Endothelial cell of umbilical vein (primary cell): ENCODE results near the gene CFTR. TPM values are rescaled to one million over a fixed set of nuclear protein-coding genes. Genes with fewer than 3 reads are reported as not detected.
A peak's percentile ranks its signal among the peaks of the same experiment; 100 is the strongest.

ENCODE experiments used
- BruUV-seq: library from RNA; stranded (reverse); fragments of 400-500 nt; replicated peaks from 2 replicates; lab custom pipeline; 2021; lab: Mats Ljungman, UMichigan
- CTCF ChIA-PET: fragments of 300-600, 350-600 bp; sonication (Branson Sonifier 250); formaldehyde crosslinking; loops from one replicate; lab custom pipeline; 2021; ENCODE audit warnings: antibody characterized with exemption, inconsistent platforms; lab: Charles Lee
- POLR2A ChIA-PET: fragments of 300-600, 350-600 bp; sonication (Branson Sonifier 250); formaldehyde crosslinking; loops from one replicate; lab custom pipeline; 2021; ENCODE audit warnings: antibody characterized with exemption, inconsistent platforms; lab: Charles Lee
- DNase-seq: peaks from one replicate; pipeline ENCODE4 v3.0.0-alpha.2; 2011; ENCODE audit warnings: low read depth, low spot score
- FAIRE-seq: peaks from 2 replicates; lab custom pipeline; 2011; peaks lifted over from hg19 to GRCh38; lab: Jason Lieb, UNC
- H2AFZ ChIP-seq: 2 replicates; pipeline ENCODE4 v1.6.0; 2012; ENCODE audit warnings: low read depth, low read length, control low read depth, inconsistent platforms
- H3K27ac ChIP-seq: 2 replicates; pipeline ENCODE4 v1.5.1; 2011; ENCODE audit warnings: low read depth, mild to moderate bottlenecking, control low read depth, low read length, moderate library complexity; ENCODE audit not compliant: insufficient read depth
- H3K27me3 ChIP-seq, 2 experiments: 2 replicates each; pipeline versions ENCODE4 v1.6.0 to v1.6.1; 2011; ENCODE audit warnings: low read length in 2 of 2, mixed read lengths in 1 of 2; ENCODE audit not compliant: control insufficient read depth in 2 of 2, insufficient read depth in 2 of 2
- H3K36me3 ChIP-seq, 2 experiments: 2 replicates in 1 of 2; 3 replicates in 1 of 2; pipeline ENCODE4 v1.5.1; 2011; ENCODE audit warnings: low read length in 2 of 2, mild to moderate bottlenecking in 1 of 2, moderate library complexity in 1 of 2; ENCODE audit not compliant: control insufficient read depth in 2 of 2, insufficient read depth in 2 of 2; ENCODE audit errors: extremely low read depth in 1 of 2
- H3K4me1 ChIP-seq: 3 replicates; pipeline ENCODE4 v1.5.1; 2011; ENCODE audit warnings: mild to moderate bottlenecking, low read length; ENCODE audit not compliant: control insufficient read depth, insufficient read depth; ENCODE audit errors: extremely low read depth
- H3K4me2 ChIP-seq: 2 replicates; pipeline ENCODE4 v1.6.1; 2011; ENCODE audit warnings: low read length, control low read depth, mixed read lengths; ENCODE audit not compliant: insufficient read depth
- H3K4me3 ChIP-seq, 3 experiments: fragments of 200-600 bp in 1 of 3; sonication (generic), shearing (Covaris generic) in 1 of 3; replicated peaks in 1 of 3; 2 replicates each; pipeline ENCODE4 v1.5.1; 2011 to 2016; ENCODE audit warnings: control low read depth in 3 of 3, low read length in 3 of 3, mild to moderate bottlenecking in 2 of 3, inconsistent platforms in 1 of 3, low read depth in 1 of 3, moderate library complexity in 1 of 3; ENCODE audit not compliant: insufficient read depth in 1 of 3
- H3K79me2 ChIP-seq: 2 replicates; pipeline ENCODE4 v1.6.0; 2012; ENCODE audit warnings: low read length, inconsistent platforms; ENCODE audit not compliant: control insufficient read depth, insufficient read depth
- H3K9ac ChIP-seq: replicated peaks from 2 replicates; pipeline ENCODE3; 2011; ENCODE audit warnings: low read length, control low read depth; ENCODE audit not compliant: insufficient read depth; ENCODE audit errors: extremely low read depth
- H3K9me1 ChIP-seq: replicated peaks from 3 replicates; pipeline ENCODE4 v1.6.0; 2011; ENCODE audit warnings: mild to moderate bottlenecking, low read length; ENCODE audit not compliant: control insufficient read depth, insufficient read depth; ENCODE audit errors: extremely low read depth
- H3K9me3 ChIP-seq: replicated peaks from 2 replicates; pipeline ENCODE4 v1.5.1; 2012; ENCODE audit warnings: low read length, inconsistent platforms; ENCODE audit not compliant: control insufficient read depth, insufficient read depth
- H4K20me1 ChIP-seq: replicated peaks from 2 replicates; pipeline ENCODE3; 2011; ENCODE audit warnings: mild to moderate bottlenecking, low read length; ENCODE audit not compliant: control insufficient read depth, insufficient read depth; ENCODE audit errors: extremely low read depth
- EZH2 ChIP-seq: IDR thresholded peaks from 2 replicates; pipeline ENCODE4 v1.6.1; 2012; ENCODE audit warnings: borderline replicate concordance, low read depth, mild to moderate bottlenecking, moderate library complexity, low read length, inconsistent platforms; ENCODE audit not compliant: severe bottlenecking
- FOS ChIP-seq: IDR thresholded peaks from 2 replicates; pipeline ENCODE4 v1.6.1; 2011; ENCODE audit warnings: mild to moderate bottlenecking, low read length, moderate library complexity, borderline replicate concordance; ENCODE audit not compliant: insufficient read depth
- GATA2 ChIP-seq: IDR thresholded peaks from 2 replicates; pipeline ENCODE4 v1.7.0; 2011; ENCODE audit warnings: low read depth, mild to moderate bottlenecking, moderate library complexity, mixed read lengths, low read length; ENCODE audit not compliant: insufficient read length, insufficient read depth
- JUN ChIP-seq: IDR thresholded peaks from 2 replicates; pipeline ENCODE4 v1.6.1; 2011; ENCODE audit warnings: borderline replicate concordance, low read depth; ENCODE audit not compliant: insufficient read length, insufficient read depth
- MYC ChIP-seq: IDR thresholded peaks from one replicate; pipeline ENCODE4 v1.6.1; 2011; ENCODE audit warnings: mild to moderate bottlenecking, low read depth, low read length
- POLR2A ChIP-seq: IDR thresholded peaks from 2 replicates; pipeline ENCODE4 v1.6.1; 2012; ENCODE audit warnings: low read depth, mild to moderate bottlenecking, control low read depth, low read length
- POLR2AphosphoS5 ChIP-seq: IDR thresholded peaks from 2 replicates; pipeline ENCODE4 v1.6.1; 2012; ENCODE audit warnings: low read depth, mild to moderate bottlenecking, control low read depth, low read length, moderate library complexity; ENCODE audit not compliant: insufficient read depth
- dilution Hi-C: fragments of 300-500 bp; cut with MboI; formaldehyde crosslinking; loops from one replicate; pipeline ENCODE4 v1.15.0; 2019; ENCODE audit warnings: low sequenced_read_pairs; ENCODE audit not compliant: extremely low pct_ligation_motif_present
- intact Hi-C: fragments of 100-400 bp; cut with micrococcal nuclease; formaldehyde crosslinking; loops from one replicate; pipeline ENCODE4 v1.10.0; 2022
- polyA plus RNA-seq, 4 experiments: library from polyadenylated mRNA; depleted of rRNA in 3 of 4; stranded (reverse) in 3 of 4; unstranded in 1 of 4; fragments of >200 nt; gene quantifications; 2 replicates each; pipeline versions ENCODE4 v1.2.1 to v1.2.3, GENCODE V29; 2011 to 2012; ENCODE audit warnings: missing spikeins in 1 of 4
- total RNA-seq: library from RNA; stranded (reverse); gene quantifications from 2 replicates; pipeline ENCODE4 v1.2.3, GENCODE V29; 2021
- TF ChIP-seq, protein P1 (sequence below): IDR thresholded peaks from 2 replicates; pipeline ENCODE4 v1.6.1; 2011; ENCODE audit not compliant: insufficient read depth, insufficient read length
- TF ChIP-seq, protein P2 (sequence below), 2 donors: IDR thresholded peaks; 1 replicate in 1 of 2; 2 replicates in 1 of 2; pipeline ENCODE4 v1.5.1; 2011; ENCODE audit warnings: low read length in 2 of 2, mild to moderate bottlenecking in 2 of 2, moderate library complexity in 2 of 2, control low read depth in 1 of 2, inconsistent platforms in 1 of 2, low read depth in 1 of 2; ENCODE audit not compliant: insufficient read depth in 1 of 2; ENCODE audit errors: extremely low read depth in 1 of 2

The CFTR gene
- total and polyA plus RNA-seq, 2 donors (not counting 3 experiments of a cell fraction or from before 2014, with no cell fraction given), result 0.03 TPM; not detected in 1

DNA sequence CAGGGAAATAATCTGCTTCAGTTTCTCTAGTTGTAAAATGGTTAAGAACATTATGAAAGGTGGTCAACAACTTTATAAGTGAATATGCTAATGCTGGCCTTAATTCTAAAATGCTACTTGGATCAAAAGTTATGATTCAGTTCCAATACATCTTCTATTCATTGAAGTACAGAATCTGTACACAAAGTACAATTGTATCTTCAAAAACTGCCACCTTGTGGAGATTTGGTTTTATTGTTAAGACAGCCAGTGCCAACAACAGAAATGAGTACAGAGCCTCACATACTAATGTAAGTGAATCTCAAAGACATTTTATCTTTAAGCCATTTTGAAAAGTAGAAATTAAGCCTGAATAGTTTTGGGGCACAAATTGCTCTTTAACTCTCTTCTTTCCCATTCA lies 194.0 kb downstream of the CFTR start:
- no peaks in the 10 kb centered on the region for H4K20me1 ChIP-seq
- H3K4me2 ChIP-seq, result no peak overlapping the region
- H3K4me1 ChIP-seq, result no peaks in the 10 kb centered on the region
- no peaks in the 10 kb centered on the region for H3K79me2 ChIP-seq
- POLR2A ChIA-PET, result no interaction called here
- no peak overlapping the region for H2AFZ ChIP-seq
- no TSS peak for BruUV-seq
- TF ChIP-seq, protein P1, sequence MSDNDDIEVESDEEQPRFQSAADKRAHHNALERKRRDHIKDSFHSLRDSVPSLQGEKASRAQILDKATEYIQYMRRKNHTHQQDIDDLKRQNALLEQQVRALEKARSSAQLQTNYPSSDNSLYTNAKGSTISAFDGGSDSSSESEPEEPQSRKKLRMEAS, result no peak
- TF ChIP-seq, protein P2, sequence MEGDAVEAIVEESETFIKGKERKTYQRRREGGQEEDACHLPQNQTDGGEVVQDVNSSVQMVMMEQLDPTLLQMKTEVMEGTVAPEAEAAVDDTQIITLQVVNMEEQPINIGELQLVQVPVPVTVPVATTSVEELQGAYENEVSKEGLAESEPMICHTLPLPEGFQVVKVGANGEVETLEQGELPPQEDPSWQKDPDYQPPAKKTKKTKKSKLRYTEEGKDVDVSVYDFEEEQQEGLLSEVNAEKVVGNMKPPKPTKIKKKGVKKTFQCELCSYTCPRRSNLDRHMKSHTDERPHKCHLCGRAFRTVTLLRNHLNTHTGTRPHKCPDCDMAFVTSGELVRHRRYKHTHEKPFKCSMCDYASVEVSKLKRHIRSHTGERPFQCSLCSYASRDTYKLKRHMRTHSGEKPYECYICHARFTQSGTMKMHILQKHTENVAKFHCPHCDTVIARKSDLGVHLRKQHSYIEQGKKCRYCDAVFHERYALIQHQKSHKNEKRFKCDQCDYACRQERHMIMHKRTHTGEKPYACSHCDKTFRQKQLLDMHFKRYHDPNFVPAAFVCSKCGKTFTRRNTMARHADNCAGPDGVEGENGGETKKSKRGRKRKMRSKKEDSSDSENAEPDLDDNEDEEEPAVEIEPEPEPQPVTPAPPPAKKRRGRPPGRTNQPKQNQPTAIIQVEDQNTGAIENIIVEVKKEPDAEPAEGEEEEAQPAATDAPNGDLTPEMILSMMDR (IDR thresholded peaks at IDR 0.05; ENCODE audit: extremely low read depth in 1 of 2, insufficient read depth in 1 of 2, low read depth in 1 of 2, low read length in 2 of 2), result peak; percentile 16 to 28
- intact Hi-C loops (loop anchor here (1.0 to 5.0 kb wide), 3 partner anchors 43 to 273 kb away; no protein-coding TSS in a partner anchor), dilution Hi-C loops (no loop called here)
- no peak overlapping the region for H3K4me3 ChIP-seq
- no peaks in the 10 kb centered on the region for H3K9me1 ChIP-seq
- no peaks in the 10 kb centered on the region for H3K36me3 ChIP-seq
- H3K27ac ChIP-seq, result no peak overlapping the region
- H3K27me3 ChIP-seq, result peaks cover 0 to 2% of the 10 kb centered on the region in 2 experiments
- no peaks in the 10 kb centered on the region for H3K9me3 ChIP-seq
- DNase-seq (peak; percentile 56), FAIRE-seq (peak; percentile 48)
- H3K9ac ChIP-seq, result no peak overlapping the region
- CTCF ChIA-PET, result interaction anchor here (1.0 to 4.8 kb wide), 7 partner anchors 12 to 274 kb away, joined by 3 to 75 read pairs (median 6); no protein-coding TSS in a partner anchor

- ChIA-PET CTCF (interaction anchor here (0.7 to 4.6 kb wide), 5 partner anchors 11 to 217 kb away, joined by 3 to 75 read pairs (median 3); no protein-coding TSS in a partner anchor), POLR2A (no interaction called here)
- Histone ChIP-seq H2AFZ (no peak overlapping the region), H3K79me2 (no peaks in the 10 kb centered on the region), H3K4me2 (no peak overlapping the region), H3K4me1 (no peaks in the 10 kb centered on the region), H3K9ac (no peak overlapping the region), H3K27me3 (peaks cover 0 to 7% of the 10 kb centered on the region in 2 experiments), H3K9me3 (no peaks in the 10 kb centered on the region), H3K9me1 (no peaks in the 10 kb centered on the region), H3K36me3 (no peaks in the 10 kb centered on the region), H3K4me3 (no peak overlapping the region), H4K20me1 (no peaks in the 10 kb centered on the region), H3K27ac (no peak overlapping the region)
- FAIRE-seq (no peak), DNase-seq (no peak)
- BruUV-seq, result no TSS peak
- dilution Hi-C loops (no loop called here), intact Hi-C loops (loop anchor here (1.0 to 5.0 kb wide), 4 partner anchors 43 to 274 kb away; no protein-coding TSS in a partner anchor)
- TF ChIP-seq JUN (no peak), MYC (no peak), FOS (no peak), POLR2AphosphoS5 (no peak), EZH2 (no peak), POLR2A (no peak), GATA2 (no peak)
- TF ChIP-seq, protein P1, result no peak
- TF ChIP-seq, protein P2 (IDR thresholded peaks at IDR 0.05; ENCODE audit: extremely low read depth in 1 of 2, insufficient read depth in 1 of 2, low read depth in 1 of 2, low read length in 2 of 2), result no peak
Observed at GRCh38 chr7:117674617-117675016, 194.8 kb downstream of the CFTR start.
